Stimulated activated memory B cell treated with anti-CD40 and anti-IgM and Interleukin-4, amounts not matched to agents 10 μg/mL and 1 μg/mL and 100 μg/mL, for 72 hours (primary cell): Measurements from ENCODE around the gene ZNF782.
A peak's percentile ranks its signal among the peaks of the same experiment; 100 is the strongest.
"Not testable (repeated sequence)": the region's sequence is repeated elsewhere in the genome, so short reads cannot be mapped to it uniquely, and the experiment has no call there.

ENCODE experiments used
- ATAC-seq: fragments of 150-1000 bp; cut with Tn5 transposase; 2 replicates; pipeline ENCODE4 v1.10.0; 2021
- H3K27ac Mint-ChIP-seq: one replicate; pipeline ENCODE4 v1.8.0; 2022; ENCODE audit warnings: mild to moderate bottlenecking, mixed read lengths
- H3K27me3 Mint-ChIP-seq: one replicate; pipeline ENCODE4 v1.8.0; 2022; ENCODE audit warnings: mixed read lengths
- H3K36me3 Mint-ChIP-seq: one replicate; pipeline ENCODE4 v1.8.0; 2022; ENCODE audit warnings: mixed read lengths
- H3K4me1 Mint-ChIP-seq: one replicate; pipeline ENCODE4 v1.8.0; 2022; ENCODE audit warnings: mixed read lengths
- H3K4me3 Mint-ChIP-seq: one replicate; pipeline ENCODE4 v1.8.0; 2022; ENCODE audit warnings: mild to moderate bottlenecking, moderate library complexity, mixed read lengths
- H3K9me3 Mint-ChIP-seq: one replicate; pipeline ENCODE4 v1.8.0; 2022; ENCODE audit warnings: mixed read lengths

ZNF782 gene

GRCh38 chr9:96853781-96854650 is at the start of gene ZNF782:
ZNF782 (minus strand) TSS chr9:96854514; CDS start chr9:96851961, 2,553 bp downstream.
- H3K27me3 Mint-ChIP-seq: no peaks in the 10 kb centered on the region
- H3K4me1 Mint-ChIP-seq: peaks cover 32% of the 10 kb centered on the region
- peaks cover 12% of the 10 kb centered on the region for H3K36me3 Mint-ChIP-seq

GRCh38 chr9:96900010-96900409 is 45.7 kb upstream of the ZNF782 start:
- H3K36me3 Mint-ChIP-seq: peaks cover 33% of the 10 kb centered on the region
- H3K27ac Mint-ChIP-seq, H3K4me3 Mint-ChIP-seq, ATAC-seq, H3K4me1 Mint-ChIP-seq, H3K9me3 Mint-ChIP-seq, H3K27me3 Mint-ChIP-seq: not testable (repeated sequence)

More at GRCh38 chr9:96853781-96854650, at the start of gene ZNF782:
- ATAC-seq: peak; percentile 96
- Mint-ChIP-seq H3K9me3 (no peaks in the 10 kb centered on the region), H3K27ac (peak within 1 kb of the TSS; percentile 95), H3K4me3 (peak within 1 kb of the TSS; percentile 100)

- no peaks in the 10 kb centered on the region for H3K27me3 Mint-ChIP-seq
- H3K4me3 Mint-ChIP-seq: no peak overlapping the region
- no peaks in the 10 kb centered on the region for H3K4me1 Mint-ChIP-seq
- H3K27ac Mint-ChIP-seq: no peak overlapping the region
- H3K9me3 Mint-ChIP-seq: peaks cover 6% of the 10 kb centered on the region
- H3K36me3 Mint-ChIP-seq: peaks cover 69% of the 10 kb centered on the region
- ATAC-seq: no peak
These were observed 37.8 kb upstream of the ZNF782 start for GRCh38 chr9:96892131-96892530.

- Mint-ChIP-seq H3K36me3 (peaks cover 52% of the 10 kb centered on the region), H3K9me3 (peaks cover 12% of the 10 kb centered on the region), H3K27me3 (no peaks in the 10 kb centered on the region), H3K4me3 (no peak overlapping the region), H3K4me1 (peaks cover 7% of the 10 kb centered on the region), H3K27ac (no peak overlapping the region)
- ATAC-seq: no peak
These were observed 34.3 kb upstream of the ZNF782 start for GRCh38 chr9:96888591-96888990.

GRCh38 chr9:96885424-96885823 is 31.1 kb upstream of the ZNF782 start:
- Mint-ChIP-seq H3K9me3 (peaks cover 15% of the 10 kb centered on the region), H3K4me1 (peaks cover 7% of the 10 kb centered on the region), H3K27me3 (no peaks in the 10 kb centered on the region), H3K36me3 (peaks cover 36% of the 10 kb centered on the region), H3K27ac (no peak overlapping the region), H3K4me3 (no peak overlapping the region)
- ATAC-seq: no peak

GRCh38 chr9:96884443-96884842 is 30.1 kb upstream of the ZNF782 start:
- H3K36me3 Mint-ChIP-seq: peaks cover 28% of the 10 kb centered on the region
- H3K9me3 Mint-ChIP-seq: peaks cover 15% of the 10 kb centered on the region
- H3K4me3 Mint-ChIP-seq: no peak overlapping the region
- no peak for ATAC-seq
- no peaks in the 10 kb centered on the region for H3K27me3 Mint-ChIP-seq
- peaks cover 7% of the 10 kb centered on the region for H3K4me1 Mint-ChIP-seq
- no peak overlapping the region for H3K27ac Mint-ChIP-seq

GRCh38 chr9:96883922-96884321 is 29.6 kb upstream of the ZNF782 start:
- Mint-ChIP-seq H3K4me3 (no peak overlapping the region), H3K9me3 (peaks cover 15% of the 10 kb centered on the region), H3K27me3 (no peaks in the 10 kb centered on the region), H3K36me3 (peaks cover 28% of the 10 kb centered on the region), H3K27ac (no peak overlapping the region), H3K4me1 (peaks cover 7% of the 10 kb centered on the region)
- no peak for ATAC-seq

- no peak overlapping the region for H3K27ac Mint-ChIP-seq
- H3K9me3 Mint-ChIP-seq: peaks cover 3% of the 10 kb centered on the region
- H3K27me3 Mint-ChIP-seq: peaks cover 34% of the 10 kb centered on the region
- ATAC-seq: no peak
- H3K36me3 Mint-ChIP-seq: no peaks in the 10 kb centered on the region
- H3K4me1 Mint-ChIP-seq: peaks cover 38% of the 10 kb centered on the region
- no peak overlapping the region for H3K4me3 Mint-ChIP-seq
These were observed 23.0 kb upstream of the ZNF782 start for GRCh38 chr9:96877269-96877668.

GRCh38 chr9:96875461-96876142 is 21.3 kb upstream of the ZNF782 start:
- peak; percentile 54 for ATAC-seq
- peak overlapping the region; percentile 77 for H3K4me3 Mint-ChIP-seq
- H3K4me1 Mint-ChIP-seq: peaks cover 38% of the 10 kb centered on the region
- H3K27me3 Mint-ChIP-seq: peaks cover 34% of the 10 kb centered on the region
- no peaks in the 10 kb centered on the region for H3K36me3 Mint-ChIP-seq
- H3K9me3 Mint-ChIP-seq: no peaks in the 10 kb centered on the region
- peak overlapping the region; percentile 63 for H3K27ac Mint-ChIP-seq

- H3K36me3 Mint-ChIP-seq: no peaks in the 10 kb centered on the region
- H3K4me3 Mint-ChIP-seq: peak overlapping the region; percentile 77
- peaks cover 34% of the 10 kb centered on the region for H3K27me3 Mint-ChIP-seq
- ATAC-seq: peak; percentile 77
- peak overlapping the region; percentile 63 for H3K27ac Mint-ChIP-seq
- peaks cover 38% of the 10 kb centered on the region for H3K4me1 Mint-ChIP-seq
- H3K9me3 Mint-ChIP-seq: no peaks in the 10 kb centered on the region
These were observed 20.7 kb upstream of the ZNF782 start for GRCh38 chr9:96874947-96875460.

GRCh38 chr9:96874201-96874785 is 20.0 kb upstream of the ZNF782 start:
- no peaks in the 10 kb centered on the region for H3K36me3 Mint-ChIP-seq
- H3K4me3 Mint-ChIP-seq: no peak overlapping the region
- no peaks in the 10 kb centered on the region for H3K9me3 Mint-ChIP-seq
- peaks cover 34% of the 10 kb centered on the region for H3K27me3 Mint-ChIP-seq
- peaks cover 38% of the 10 kb centered on the region for H3K4me1 Mint-ChIP-seq
- H3K27ac Mint-ChIP-seq: no peak overlapping the region
- no peak for ATAC-seq

- peaks cover 12% of the 10 kb centered on the region for H3K27me3 Mint-ChIP-seq
- no peak for ATAC-seq
- H3K4me1 Mint-ChIP-seq: peaks cover 35% of the 10 kb centered on the region
- no peak overlapping the region for H3K4me3 Mint-ChIP-seq
- H3K9me3 Mint-ChIP-seq: no peaks in the 10 kb centered on the region
- no peak overlapping the region for H3K27ac Mint-ChIP-seq
- no peaks in the 10 kb centered on the region for H3K36me3 Mint-ChIP-seq
These were observed 16.9 kb upstream of the ZNF782 start for GRCh38 chr9:96871176-96871575.

- peaks cover 7% of the 10 kb centered on the region for H3K36me3 Mint-ChIP-seq
- no peak overlapping the region for H3K4me3 Mint-ChIP-seq
- peaks cover 7% of the 10 kb centered on the region for H3K9me3 Mint-ChIP-seq
- H3K27me3 Mint-ChIP-seq: no peaks in the 10 kb centered on the region
- no peak for ATAC-seq
- H3K27ac Mint-ChIP-seq: no peak overlapping the region
- H3K4me1 Mint-ChIP-seq: peaks cover 11% of the 10 kb centered on the region
These were observed 14.4 kb upstream of the ZNF782 start for GRCh38 chr9:96868709-96869108.

- Mint-ChIP-seq H3K9me3 (peaks cover 7% of the 10 kb centered on the region), H3K27me3 (no peaks in the 10 kb centered on the region), H3K4me3 (no peak overlapping the region), H3K27ac (no peak overlapping the region), H3K4me1 (no peaks in the 10 kb centered on the region), H3K36me3 (peaks cover 7% of the 10 kb centered on the region)
- no peak for ATAC-seq
These were observed 12.9 kb upstream of the ZNF782 start for GRCh38 chr9:96867079-96867804.

- H3K27me3 Mint-ChIP-seq, H3K4me1 Mint-ChIP-seq, H3K4me3 Mint-ChIP-seq, H3K9me3 Mint-ChIP-seq, H3K27ac Mint-ChIP-seq, ATAC-seq, H3K36me3 Mint-ChIP-seq: not testable (repeated sequence)
These were observed 10.9 kb upstream of the ZNF782 start for GRCh38 chr9:96865240-96865639.
